ENCODE results near the gene SLC8B1.

The SLC8B1 gene

DNA sequence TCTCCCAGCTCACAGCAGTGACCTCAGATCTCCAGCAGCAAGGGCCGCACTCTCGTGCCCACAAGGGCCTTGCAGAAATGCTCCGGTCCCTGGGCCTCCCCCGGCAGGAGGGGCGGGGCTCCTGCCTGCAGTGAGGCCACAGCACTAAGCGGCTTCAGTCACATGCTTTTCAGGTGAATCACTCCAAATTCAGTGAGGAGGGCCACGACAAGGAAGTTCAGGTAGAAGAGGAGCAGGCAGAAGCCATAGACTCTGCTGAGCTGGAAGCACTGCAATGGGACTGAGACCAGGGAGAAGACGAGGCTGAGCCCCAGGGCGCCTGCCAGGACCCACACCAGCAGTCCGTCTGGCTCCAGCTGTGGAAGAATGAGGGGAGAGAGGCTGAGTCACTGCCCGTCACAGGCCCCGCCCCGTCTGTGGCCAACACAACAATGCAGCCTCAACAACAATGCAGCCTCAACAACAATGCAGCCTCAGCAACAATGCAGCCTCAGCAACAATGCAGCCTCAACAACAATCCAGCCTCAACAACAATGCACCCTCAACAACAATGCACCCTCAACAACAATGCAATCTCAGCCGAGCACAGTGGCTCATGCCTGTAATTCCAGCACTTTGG, 35.2 kb downstream of the SLC8B1 start:
- no peak overlapping the region for H3K4me3 ChIP-seq (ENCODE audit: low read depth, low read length)
- TF ChIP-seq, protein P1, sequence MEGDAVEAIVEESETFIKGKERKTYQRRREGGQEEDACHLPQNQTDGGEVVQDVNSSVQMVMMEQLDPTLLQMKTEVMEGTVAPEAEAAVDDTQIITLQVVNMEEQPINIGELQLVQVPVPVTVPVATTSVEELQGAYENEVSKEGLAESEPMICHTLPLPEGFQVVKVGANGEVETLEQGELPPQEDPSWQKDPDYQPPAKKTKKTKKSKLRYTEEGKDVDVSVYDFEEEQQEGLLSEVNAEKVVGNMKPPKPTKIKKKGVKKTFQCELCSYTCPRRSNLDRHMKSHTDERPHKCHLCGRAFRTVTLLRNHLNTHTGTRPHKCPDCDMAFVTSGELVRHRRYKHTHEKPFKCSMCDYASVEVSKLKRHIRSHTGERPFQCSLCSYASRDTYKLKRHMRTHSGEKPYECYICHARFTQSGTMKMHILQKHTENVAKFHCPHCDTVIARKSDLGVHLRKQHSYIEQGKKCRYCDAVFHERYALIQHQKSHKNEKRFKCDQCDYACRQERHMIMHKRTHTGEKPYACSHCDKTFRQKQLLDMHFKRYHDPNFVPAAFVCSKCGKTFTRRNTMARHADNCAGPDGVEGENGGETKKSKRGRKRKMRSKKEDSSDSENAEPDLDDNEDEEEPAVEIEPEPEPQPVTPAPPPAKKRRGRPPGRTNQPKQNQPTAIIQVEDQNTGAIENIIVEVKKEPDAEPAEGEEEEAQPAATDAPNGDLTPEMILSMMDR (IDR thresholded peaks at IDR 0.05; ENCODE audit: borderline replicate concordance, insufficient read depth, low read depth, low read length) = no peak

DNA sequence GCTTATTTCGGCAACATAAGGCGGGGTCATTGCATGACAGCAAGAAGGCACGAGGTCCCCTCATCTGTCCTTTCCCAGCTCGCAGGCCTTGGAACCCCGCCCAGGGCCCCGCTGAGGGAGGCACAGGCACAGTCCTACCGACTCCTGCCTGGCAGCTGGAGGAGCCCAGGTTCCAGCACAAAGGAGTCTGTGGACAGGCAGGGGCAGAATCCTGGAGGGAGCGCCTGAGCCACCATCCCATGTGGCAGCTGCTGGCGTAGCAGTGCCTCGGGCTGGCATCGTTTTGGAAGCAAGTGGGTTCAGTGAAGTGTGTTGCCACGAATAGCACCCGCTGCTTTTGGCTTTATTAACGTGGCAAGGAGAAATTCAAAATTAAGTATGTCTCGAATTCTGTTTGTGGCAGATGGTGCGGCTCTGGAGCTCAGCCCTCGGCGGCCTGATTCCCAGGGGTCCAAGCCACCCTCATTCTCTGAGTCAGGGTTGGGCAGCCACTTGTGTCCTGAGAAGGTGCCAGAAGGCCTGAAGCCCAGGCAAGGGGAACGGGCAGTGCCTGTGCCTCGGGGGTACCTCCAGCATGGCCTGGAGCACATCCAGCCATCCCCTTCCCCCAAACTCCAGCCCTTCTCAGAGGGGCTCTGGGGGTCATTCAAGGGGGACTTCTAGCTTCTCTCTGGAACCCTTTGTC, 35.9 kb downstream of the SLC8B1 start:
- TF ChIP-seq, protein P1 (IDR thresholded peaks at IDR 0.05; ENCODE audit: borderline replicate concordance, insufficient read depth, low read depth, low read length) = no peak
- H3K4me3 ChIP-seq (ENCODE audit: low read depth, low read length) = no peak overlapping the region

DNA sequence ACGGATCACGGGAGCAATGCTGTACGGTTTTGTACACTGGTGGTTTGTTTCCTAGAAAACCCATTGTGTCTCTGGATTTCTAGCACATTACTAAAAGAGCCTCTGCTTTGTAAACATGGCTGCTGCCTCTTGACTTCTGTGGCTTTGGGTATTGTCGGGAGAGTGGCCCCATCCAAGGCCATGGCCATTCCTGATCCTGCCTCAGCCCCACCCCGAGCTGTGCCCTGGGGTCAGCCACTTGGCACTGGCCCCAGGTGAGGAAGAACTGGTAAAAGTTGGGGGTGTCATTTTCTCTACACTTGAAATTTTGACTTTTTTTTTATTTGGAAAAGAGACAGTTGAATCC, 36.5 kb downstream of the SLC8B1 start:
- no peak overlapping the region for H3K4me3 ChIP-seq (ENCODE audit: low read depth, low read length)
- TF ChIP-seq, protein P1 (IDR thresholded peaks at IDR 0.05; ENCODE audit: borderline replicate concordance, insufficient read depth, low read depth, low read length) = no peak

DNA sequence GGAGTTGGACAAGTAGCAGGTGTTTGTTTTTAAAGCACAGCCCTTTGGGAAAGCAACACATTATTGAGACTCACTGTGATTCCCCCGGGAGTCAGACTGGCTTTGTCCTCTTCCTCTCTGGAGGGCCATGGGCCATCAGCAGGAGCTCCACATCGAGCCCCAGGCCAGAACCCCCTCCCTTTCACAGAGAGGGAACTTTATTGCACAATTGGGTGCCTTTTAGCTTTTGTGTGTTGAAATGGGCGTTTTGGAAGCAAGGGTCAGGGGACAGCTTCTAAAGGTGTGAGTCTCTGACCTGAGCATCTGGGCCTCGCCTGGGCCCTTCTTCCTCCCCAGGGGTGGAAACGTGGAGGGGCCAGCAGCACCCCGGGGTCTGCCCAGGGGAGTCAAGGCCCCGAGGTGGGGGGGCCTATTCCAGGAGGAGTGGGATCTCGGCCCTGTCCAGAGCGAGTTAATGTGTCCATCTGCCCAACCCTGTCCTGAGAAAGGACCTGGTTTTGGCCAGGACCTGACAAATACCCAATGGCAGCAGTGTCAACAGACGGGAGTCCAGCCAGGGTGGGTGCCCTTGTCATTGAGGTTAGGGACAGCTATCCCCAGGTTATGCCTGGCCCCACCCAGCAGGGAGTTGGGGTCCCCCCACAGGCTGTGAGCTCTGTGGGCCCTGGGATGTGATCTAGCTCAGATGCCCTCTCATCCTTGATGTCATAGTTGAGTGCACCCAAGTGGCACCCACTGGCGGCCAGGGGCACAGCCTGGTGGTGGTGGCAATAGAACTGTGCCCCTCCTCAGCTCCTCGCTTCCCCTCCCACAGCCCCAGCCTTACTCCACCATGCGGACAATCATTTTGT, 37.1 kb downstream of the SLC8B1 start:
- no peak overlapping the region for H3K4me3 ChIP-seq (ENCODE audit: low read depth, low read length)
- TF ChIP-seq, protein P1 (IDR thresholded peaks at IDR 0.05; ENCODE audit: borderline replicate concordance, insufficient read depth, low read depth, low read length) = no peak

DNA sequence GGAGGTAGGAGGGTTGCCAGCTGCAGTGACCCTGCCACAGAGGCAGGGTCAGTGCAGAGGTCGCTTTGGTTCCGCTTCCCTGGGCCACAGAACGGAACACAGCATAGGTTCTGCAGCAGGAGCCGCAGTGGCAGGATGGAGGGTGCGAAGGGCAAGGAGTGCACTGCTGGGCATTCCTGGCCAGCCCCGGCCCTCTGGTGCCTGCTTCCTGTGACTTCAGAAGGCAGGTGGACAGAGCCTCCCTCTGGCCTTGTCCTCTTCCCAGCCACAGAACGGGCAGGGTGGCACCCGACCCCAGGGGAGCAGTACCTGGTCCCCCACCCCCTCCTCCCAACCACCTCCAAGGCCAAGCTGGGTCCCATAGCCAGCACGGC, 37.7 kb downstream of the SLC8B1 start:
- no peak overlapping the region for H3K4me3 ChIP-seq (ENCODE audit: low read depth, low read length)
- TF ChIP-seq, protein P1 (IDR thresholded peaks at IDR 0.05; ENCODE audit: borderline replicate concordance, insufficient read depth, low read depth, low read length) = no peak

DNA sequence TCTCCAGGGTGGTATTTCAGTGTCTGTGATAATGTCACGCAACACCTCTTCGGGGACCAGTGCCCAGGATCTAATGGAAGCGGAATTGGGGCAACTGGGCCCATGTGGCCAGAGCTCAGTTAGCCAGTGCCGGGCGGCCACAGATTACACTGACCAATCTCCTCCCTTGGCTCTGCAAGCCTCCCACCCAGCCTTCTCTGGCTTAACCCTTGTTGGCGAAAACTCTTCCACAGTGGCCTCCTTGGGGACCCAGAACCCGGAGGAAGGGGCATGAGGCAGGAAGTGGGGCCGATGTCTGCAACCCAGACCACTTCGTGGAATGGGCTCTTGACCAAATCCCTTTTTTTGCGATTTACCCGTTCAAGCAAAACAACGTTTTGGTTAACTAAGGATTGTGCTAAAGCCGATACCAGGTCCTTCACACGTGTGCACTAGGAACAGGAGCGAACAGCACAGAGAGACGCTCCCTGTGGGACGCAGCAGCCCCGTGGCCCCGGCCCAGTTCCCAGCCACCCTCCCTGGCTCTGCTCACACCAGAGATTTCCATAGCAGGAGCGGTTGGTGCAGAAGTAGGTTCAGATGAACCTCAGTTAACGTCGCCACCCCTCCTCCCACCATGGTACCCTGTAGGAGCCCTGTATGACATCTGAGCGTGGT, 38.2 kb downstream of the SLC8B1 start:
- TF ChIP-seq, protein P1 (IDR thresholded peaks at IDR 0.05; ENCODE audit: borderline replicate concordance, insufficient read depth, low read depth, low read length) = no peak
- H3K4me3 ChIP-seq (ENCODE audit: low read depth, low read length) = no peak overlapping the region

All from GM12875 (cell line).